Thoracic aorta (tissue), 2 donors: ENCODE data around the gene COQ4. TPM values are rescaled to one million over a fixed set of nuclear protein-coding genes. Genes with fewer than 3 reads are reported as not detected.

Source experiments
- ATAC-seq: fragments of 150-250 bp; one replicate; pipeline ENCODE4 v1.8.0; 2017; ENCODE audit warnings: low read depth; ENCODE audit not compliant: insufficient number of reproducible peaks, low FRiP score
- DNase-seq: peaks from one replicate; pipeline ENCODE4 v3.0.0-alpha.2; 2020; ENCODE audit warnings: low spot score
- H3K27ac ChIP-seq, 2 donors: fragments of 200-600 bp; sonication (generic); 1 replicate in 1 of 2; 2 replicates in 1 of 2; pipeline ENCODE4 v1.5.1; 2016; ENCODE audit warnings: mild to moderate bottlenecking in 2 of 2, moderate library complexity in 2 of 2
- H3K27me3 ChIP-seq: fragments of 200-600 bp; sonication (generic); replicated peaks from 2 replicates; pipeline ENCODE4 v1.6.0; 2016; ENCODE audit warnings: mild to moderate bottlenecking; ENCODE audit not compliant: insufficient read depth
- H3K36me3 ChIP-seq: fragments of 200-600 bp; sonication (generic); one replicate; pipeline ENCODE4 v1.5.1; 2016
- H3K4me1 ChIP-seq, 2 donors: fragments of 200-600 bp; sonication (generic); 1 replicate in 1 of 2; 2 replicates in 1 of 2; pipeline versions ENCODE4 v1.5.1 to v1.6.0; 2016; ENCODE audit warnings: low read depth in 2 of 2, mild to moderate bottlenecking in 1 of 2; ENCODE audit not compliant: control insufficient read depth in 1 of 2
- H3K4me3 ChIP-seq: fragments of 200-600 bp; sonication (generic); 2 replicates; pipeline ENCODE4 v1.5.1; 2016; ENCODE audit warnings: mild to moderate bottlenecking
- H3K9me3 ChIP-seq: fragments of 200-600 bp; sonication (generic); 2 replicates; pipeline ENCODE4 v1.5.1; 2016
- total RNA-seq, 2 donors: library from RNA; depleted of rRNA; stranded (reverse); fragments of >200 nt; gene quantifications; one replicate each; pipeline versions ENCODE4 v1.1.0 to v1.2.3, GENCODE V29; 2016
- TF ChIP-seq, protein P1 (sequence below): fragments of 200-600 bp; sonication (generic); IDR thresholded peaks from one replicate; pipeline ENCODE4 v1.5.1; 2019; ENCODE audit warnings: antibody characterized with exemption

The COQ4 gene
- total RNA-seq, 2 donors from 2014 or later: 28.7 to 40.1 TPM

DNA sequence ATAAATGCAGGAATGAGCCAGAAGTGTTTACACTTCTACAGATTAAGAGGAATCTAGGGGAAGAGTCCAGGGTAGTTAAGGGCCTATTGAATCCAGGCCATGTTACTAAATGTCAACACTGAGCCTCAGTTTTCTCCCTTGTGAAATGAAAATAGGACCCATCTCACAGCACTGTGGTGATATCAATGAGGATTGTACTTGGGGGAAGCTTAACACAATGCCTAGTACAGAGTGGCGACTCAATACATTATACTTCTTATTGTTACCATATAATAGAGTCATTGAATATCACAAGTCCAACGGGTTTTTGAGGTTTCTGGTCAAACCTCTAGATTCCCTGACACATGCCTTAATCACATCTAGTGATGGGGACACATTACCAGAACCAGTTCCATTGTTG is 5.0 kb upstream of the COQ4 start:
- DNase-seq (no peak), ATAC-seq (no peak)
- TF ChIP-seq, protein P1, sequence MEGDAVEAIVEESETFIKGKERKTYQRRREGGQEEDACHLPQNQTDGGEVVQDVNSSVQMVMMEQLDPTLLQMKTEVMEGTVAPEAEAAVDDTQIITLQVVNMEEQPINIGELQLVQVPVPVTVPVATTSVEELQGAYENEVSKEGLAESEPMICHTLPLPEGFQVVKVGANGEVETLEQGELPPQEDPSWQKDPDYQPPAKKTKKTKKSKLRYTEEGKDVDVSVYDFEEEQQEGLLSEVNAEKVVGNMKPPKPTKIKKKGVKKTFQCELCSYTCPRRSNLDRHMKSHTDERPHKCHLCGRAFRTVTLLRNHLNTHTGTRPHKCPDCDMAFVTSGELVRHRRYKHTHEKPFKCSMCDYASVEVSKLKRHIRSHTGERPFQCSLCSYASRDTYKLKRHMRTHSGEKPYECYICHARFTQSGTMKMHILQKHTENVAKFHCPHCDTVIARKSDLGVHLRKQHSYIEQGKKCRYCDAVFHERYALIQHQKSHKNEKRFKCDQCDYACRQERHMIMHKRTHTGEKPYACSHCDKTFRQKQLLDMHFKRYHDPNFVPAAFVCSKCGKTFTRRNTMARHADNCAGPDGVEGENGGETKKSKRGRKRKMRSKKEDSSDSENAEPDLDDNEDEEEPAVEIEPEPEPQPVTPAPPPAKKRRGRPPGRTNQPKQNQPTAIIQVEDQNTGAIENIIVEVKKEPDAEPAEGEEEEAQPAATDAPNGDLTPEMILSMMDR: no peak
- no peaks in the 10 kb centered on the region for H3K9me3 ChIP-seq
- no peak overlapping the region for H3K4me3 ChIP-seq
- no peaks in the 10 kb centered on the region for H3K27me3 ChIP-seq
- H3K36me3 ChIP-seq: peaks cover 19% of the 10 kb centered on the region
- no peak overlapping the region for H3K27ac ChIP-seq
- H3K4me1 ChIP-seq: peaks cover 3 to 8% of the 10 kb centered on the region in 2 donors

DNA sequence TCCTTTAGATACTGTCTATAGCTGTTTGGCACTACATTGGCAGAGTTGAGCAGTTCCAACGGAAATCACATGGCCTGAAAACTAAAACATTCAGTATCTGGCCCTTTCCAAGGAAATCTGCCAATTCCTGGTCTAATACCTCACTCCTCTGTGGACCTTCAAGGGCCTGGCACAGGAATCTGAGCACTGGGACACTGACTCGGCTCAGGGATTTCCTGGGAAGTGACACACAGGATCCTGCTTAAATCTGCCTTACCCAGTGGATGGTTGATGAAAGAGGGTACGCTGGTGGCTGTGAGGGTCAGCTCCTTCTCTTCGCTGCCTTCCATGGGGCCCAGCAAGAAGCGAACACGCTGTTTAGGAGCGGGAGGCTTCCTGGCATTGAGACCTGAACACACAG is 1.3 kb upstream of the COQ4 start:
- H3K27ac ChIP-seq: no peak overlapping the region
- H3K36me3 ChIP-seq: peaks cover 20% of the 10 kb centered on the region
- H3K27me3 ChIP-seq: no peaks in the 10 kb centered on the region
- peaks cover 13 to 24% of the 10 kb centered on the region in 2 donors for H3K4me1 ChIP-seq
- TF ChIP-seq, protein P1: no peak
- no peak for DNase-seq
- H3K9me3 ChIP-seq: no peaks in the 10 kb centered on the region
- H3K4me3 ChIP-seq: peak overlapping the region; percentile 94
- ATAC-seq: no peak

DNA sequence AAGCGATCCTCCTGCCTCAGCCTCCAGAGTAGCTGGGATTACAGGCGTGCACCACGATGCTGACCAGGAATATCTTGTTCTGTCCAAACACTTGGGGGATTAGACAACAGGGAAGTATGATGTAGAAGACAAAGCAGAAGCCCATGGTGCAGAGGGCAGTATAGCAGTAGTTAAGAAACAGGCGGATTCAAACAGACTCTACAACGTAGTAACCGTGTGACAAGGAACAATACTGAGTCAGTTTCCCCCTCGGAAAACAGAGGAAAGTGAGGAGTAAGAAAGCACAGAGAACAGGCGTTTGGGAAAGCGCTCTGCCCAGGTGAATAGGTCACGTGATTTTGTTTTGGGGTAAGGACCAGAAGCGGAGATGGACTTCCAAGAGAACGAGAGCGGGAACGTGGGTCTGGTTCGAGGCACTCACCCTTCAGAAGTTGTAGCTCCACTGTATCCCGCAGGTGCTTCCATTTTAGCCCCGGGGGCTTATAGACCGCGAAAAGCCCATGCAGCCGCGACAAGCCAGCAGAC is 698 bp upstream of the COQ4 start:
- Histone ChIP-seq H3K9me3 (no peaks in the 10 kb centered on the region), H3K27me3 (no peaks in the 10 kb centered on the region), H3K27ac (peak overlapping the region; percentile 68 to 76), H3K36me3 (peaks cover 16% of the 10 kb centered on the region), H3K4me1 (peaks cover 13 to 24% of the 10 kb centered on the region in 2 donors), H3K4me3 (peak overlapping the region; percentile 94)
- ATAC-seq: no peak
- no peak for DNase-seq
- TF ChIP-seq, protein P1: no peak

DNA sequence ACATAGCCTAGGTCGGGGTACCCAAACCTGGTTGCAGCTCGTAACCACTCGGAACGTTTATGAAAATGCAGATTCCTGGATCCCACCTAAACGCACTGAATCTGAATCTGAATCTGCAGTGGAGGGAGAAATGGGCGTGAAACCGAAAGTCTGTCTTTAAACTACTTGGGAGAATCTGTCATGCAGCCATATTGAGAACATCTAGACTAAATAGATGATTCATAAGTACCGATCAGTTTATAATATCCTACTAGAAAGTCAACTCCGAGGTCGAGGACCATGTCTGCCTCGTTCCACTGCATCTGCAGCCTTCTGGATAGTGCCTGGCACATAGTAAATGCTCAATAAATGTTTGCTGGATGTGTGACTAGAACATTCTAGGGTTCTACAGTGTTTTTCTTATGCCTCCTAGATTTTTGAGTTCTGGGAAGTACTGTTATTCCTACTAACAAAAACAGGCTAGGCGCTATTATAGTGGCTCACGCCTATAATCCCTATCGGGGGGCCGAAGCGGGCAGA is 632 bp downstream of the COQ4 start:
- no peaks in the 10 kb centered on the region for H3K9me3 ChIP-seq
- H3K36me3 ChIP-seq: peaks cover 22% of the 10 kb centered on the region
- peaks cover 13 to 24% of the 10 kb centered on the region in 2 donors for H3K4me1 ChIP-seq
- peak overlapping the region; percentile 94 for H3K4me3 ChIP-seq
- TF ChIP-seq, protein P1: no peak
- DNase-seq (no peak), ATAC-seq (no peak)
- H3K27me3 ChIP-seq: no peaks in the 10 kb centered on the region
- peak overlapping the region; percentile 68 to 76 for H3K27ac ChIP-seq

DNA sequence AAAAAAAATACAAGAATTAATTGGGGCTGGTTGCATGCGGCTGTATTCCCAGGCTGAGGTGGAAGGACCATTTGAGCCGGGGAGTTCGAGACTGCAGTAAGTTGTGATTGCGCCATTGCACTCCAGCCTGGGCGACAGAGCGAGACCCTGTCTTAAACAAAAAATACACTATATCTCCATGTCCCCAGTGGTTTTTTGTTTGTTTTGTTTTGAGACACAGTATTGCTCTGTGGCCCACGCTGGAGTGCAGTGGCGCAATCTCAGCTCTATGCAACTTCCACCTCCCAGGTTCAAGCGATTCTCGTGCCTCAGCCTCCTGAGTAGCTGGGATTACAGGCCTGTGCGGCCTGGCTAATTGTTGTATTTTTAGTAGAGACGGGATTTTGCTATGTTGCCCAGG is 1.2 kb downstream of the COQ4 start:
- Histone ChIP-seq H3K9me3 (no peaks in the 10 kb centered on the region), H3K4me3 (peak overlapping the region; percentile 94), H3K4me1 (peaks cover 13 to 24% of the 10 kb centered on the region in 2 donors), H3K36me3 (peaks cover 27% of the 10 kb centered on the region), H3K27me3 (no peaks in the 10 kb centered on the region), H3K27ac (no peak overlapping the region)
- ATAC-seq: no peak
- DNase-seq: no peak
- TF ChIP-seq, protein P1: no peak
